GM19397 (cell line): ENCODE measurements around the gene NOTCH4.

Source experiments
- ATAC-seq: cut with Tn5 transposase; IDR thresholded peaks from one replicate; pipeline ENCODE4 v1.9.1; 2021; ENCODE audit warnings: mild to moderate bottlenecking, moderate library complexity; ENCODE audit not compliant: unreplicated experiment

NOTCH4 gene

GRCh38 chr6:32167761-32168262 lies 56.1 kb downstream of the NOTCH4 start:
- ATAC-seq: no peak

- ATAC-seq: no peak
Observed at GRCh38 chr6:32167154-32167760, 56.6 kb downstream of the NOTCH4 start.

GRCh38 chr6:32166411-32167061 lies 57.3 kb downstream of the NOTCH4 start:
- ATAC-seq: no peak

- no peak for ATAC-seq
Observed at GRCh38 chr6:32164295-32164694, 59.6 kb downstream of the NOTCH4 start, which contains the start of gene EGFL8. Gene EGFL8 (plus strand): TSS chr6:32164595. CDS start chr6:32166166, 1,571 bp downstream.

- no peak for ATAC-seq
Observed at GRCh38 chr6:32163559-32164258, 60.2 kb downstream of the NOTCH4 start.

GRCh38 chr6:32158052-32158451 lies 65.8 kb downstream of the NOTCH4 start:
- ATAC-seq: no peak

GRCh38 chr6:32156891-32157290 lies 67.0 kb downstream of the NOTCH4 start:
- ATAC-seq: no peak

- no peak for ATAC-seq
Observed at GRCh38 chr6:32154514-32155161, 69.2 kb downstream of the NOTCH4 start.

GRCh38 chr6:32153564-32154513 lies 70.0 kb downstream of the NOTCH4 start, which contains the start of gene PPT2:
Gene PPT2 (plus strand): TSS chr6:32154141. CDS start chr6:32154595, 454 bp downstream.
- no peak for ATAC-seq

- ATAC-seq: no peak
Observed at GRCh38 chr6:32152769-32153563, 70.9 kb downstream of the NOTCH4 start.

- no peak for ATAC-seq
Observed at GRCh38 chr6:32151863-32152768, 71.8 kb downstream of the NOTCH4 start, which contains the start of gene PRRT1. Gene PRRT1 (minus strand): TSS chr6:32151939. CDS start chr6:32151827, 112 bp downstream.

GRCh38 chr6:32151181-32151862 lies 72.5 kb downstream of the NOTCH4 start:
- no peak for ATAC-seq

- ATAC-seq: no peak
Observed at GRCh38 chr6:32149932-32150870, 73.7 kb downstream of the NOTCH4 start.

- ATAC-seq: no peak
Observed at GRCh38 chr6:32149092-32149755, 74.6 kb downstream of the NOTCH4 start.

GRCh38 chr6:32148289-32149091 lies 75.4 kb downstream of the NOTCH4 start:
- no peak for ATAC-seq
